Measurements from ENCODE around the gene SLC2A6. TPM values are rescaled to one million over a fixed set of nuclear protein-coding genes. Genes with fewer than 3 reads are reported as not detected.
A peak's percentile ranks its signal among the peaks of the same experiment; 100 is the strongest.

Gene SLC2A6
- total RNA-seq, 1 donor from 2014 or later, result 21.7 TPM

GRCh38 chr9:133515615-133516255 lies 36.8 kb upstream of the SLC2A6 start:
- DNase-seq (ENCODE audit: low read depth), result no peak

GRCh38 chr9:133515240-133515610 lies 36.3 kb upstream of the SLC2A6 start:
- DNase-seq (ENCODE audit: low read depth), result no peak

- no peak for DNase-seq (ENCODE audit: low read depth)
Measured at GRCh38 chr9:133514460-133515239, 35.8 kb upstream of the SLC2A6 start.

- no peak for DNase-seq (ENCODE audit: low read depth)
Measured at GRCh38 chr9:133513214-133514100, 34.6 kb upstream of the SLC2A6 start.

- DNase-seq (ENCODE audit: low read depth), result no peak
Measured at GRCh38 chr9:133512253-133513213, 33.6 kb upstream of the SLC2A6 start.

- DNase-seq (ENCODE audit: low read depth), result no peak
Measured at GRCh38 chr9:133511607-133512006, 32.7 kb upstream of the SLC2A6 start.

GRCh38 chr9:133510926-133511505 lies 32.1 kb upstream of the SLC2A6 start:
- no peak for DNase-seq (ENCODE audit: low read depth)

- peak; percentile 26 for DNase-seq (ENCODE audit: low read depth)
Measured at GRCh38 chr9:133509179-133510083, 30.5 kb upstream of the SLC2A6 start.

- no peak for DNase-seq (ENCODE audit: low read depth)
Measured at GRCh38 chr9:133508046-133508445, 29.1 kb upstream of the SLC2A6 start.

- DNase-seq (ENCODE audit: low read depth), result no peak
Measured at GRCh38 chr9:133507246-133507965, 28.5 kb upstream of the SLC2A6 start.

GRCh38 chr9:133506653-133507038 lies 27.7 kb upstream of the SLC2A6 start:
- DNase-seq (ENCODE audit: low read depth), result peak; percentile 77

GRCh38 chr9:133505901-133506652 lies 27.2 kb upstream of the SLC2A6 start:
- DNase-seq (ENCODE audit: low read depth), result no peak

- DNase-seq (ENCODE audit: low read depth), result no peak
Measured at GRCh38 chr9:133505186-133505830, 26.4 kb upstream of the SLC2A6 start.

GRCh38 chr9:133502112-133502511 lies 23.2 kb upstream of the SLC2A6 start:
- DNase-seq (ENCODE audit: low read depth), result no peak

- DNase-seq (ENCODE audit: low read depth), result no peak
Measured at GRCh38 chr9:133499892-133500270, 21.0 kb upstream of the SLC2A6 start.

GRCh38 chr9:133499132-133499891 lies 20.4 kb upstream of the SLC2A6 start:
- no peak for DNase-seq (ENCODE audit: low read depth)
